Nephron (organoid): ENCODE results near the gene TMEM79.

Experiments
- H3K27ac Mint-ChIP-seq, 3 experiments: 2 replicates each; pipeline ENCODE4 v1.8.0; 2020; ENCODE audit warnings: mixed read lengths in 3 of 3, mild to moderate bottlenecking in 2 of 3, moderate library complexity in 1 of 3
- H3K27me3 Mint-ChIP-seq: 2 replicates; pipeline ENCODE4 v1.8.0; 2021; ENCODE audit warnings: low read depth, mild to moderate bottlenecking, moderate library complexity, mixed read lengths
- H3K36me3 Mint-ChIP-seq: 2 replicates; pipeline ENCODE4 v1.8.0; 2020; ENCODE audit warnings: low read depth, mixed read lengths
- H3K4me1 Mint-ChIP-seq: 2 replicates; pipeline ENCODE4 v1.8.0; 2020; ENCODE audit warnings: mixed read lengths
- H3K4me3 Mint-ChIP-seq, 3 experiments: 2 replicates each; pipeline ENCODE4 v1.8.0; 2020; ENCODE audit warnings: mild to moderate bottlenecking in 3 of 3, mixed read lengths in 3 of 3, moderate library complexity in 2 of 3
- H3K9me3 Mint-ChIP-seq: 2 replicates; pipeline ENCODE4 v1.8.0; 2020; ENCODE audit warnings: mixed read lengths
- TF ChIP-seq, protein P1 (sequence below), 3 experiments: fragments of 200-600 bp; sonication (generic); IDR thresholded peaks; one replicate each; pipeline ENCODE4 v1.5.0; 2021; ENCODE audit warnings: antibody characterized with exemption in 3 of 3; ENCODE audit not compliant: unreplicated experiment in 3 of 3

TMEM79 gene

DNA sequence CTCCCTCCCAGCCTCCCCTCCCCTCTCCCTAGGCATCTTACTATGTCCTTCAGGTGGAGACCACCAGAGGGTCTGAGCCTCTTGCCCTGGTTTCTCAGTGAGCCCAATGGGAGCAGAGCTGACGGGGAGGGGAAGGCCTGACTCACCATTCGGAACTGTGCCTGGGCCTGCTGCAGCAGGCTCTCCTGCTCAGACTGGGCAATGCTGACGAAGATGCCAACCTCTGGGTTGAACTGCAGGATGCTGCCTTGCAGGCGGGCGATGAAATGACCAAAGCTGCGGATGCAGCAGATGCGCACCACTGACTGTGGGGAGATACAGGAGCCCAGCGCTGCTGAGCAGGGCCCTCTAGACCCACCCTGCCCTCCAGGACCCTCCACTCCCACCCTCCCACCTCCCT is 25.3 kb upstream of the TMEM79 start:
- no peaks in the 10 kb centered on the region for H3K27me3 Mint-ChIP-seq
- no peak overlapping the region for H3K4me3 Mint-ChIP-seq
- H3K27ac Mint-ChIP-seq: no peak overlapping the region
- H3K9me3 Mint-ChIP-seq: no peaks in the 10 kb centered on the region
- TF ChIP-seq, protein P1, sequence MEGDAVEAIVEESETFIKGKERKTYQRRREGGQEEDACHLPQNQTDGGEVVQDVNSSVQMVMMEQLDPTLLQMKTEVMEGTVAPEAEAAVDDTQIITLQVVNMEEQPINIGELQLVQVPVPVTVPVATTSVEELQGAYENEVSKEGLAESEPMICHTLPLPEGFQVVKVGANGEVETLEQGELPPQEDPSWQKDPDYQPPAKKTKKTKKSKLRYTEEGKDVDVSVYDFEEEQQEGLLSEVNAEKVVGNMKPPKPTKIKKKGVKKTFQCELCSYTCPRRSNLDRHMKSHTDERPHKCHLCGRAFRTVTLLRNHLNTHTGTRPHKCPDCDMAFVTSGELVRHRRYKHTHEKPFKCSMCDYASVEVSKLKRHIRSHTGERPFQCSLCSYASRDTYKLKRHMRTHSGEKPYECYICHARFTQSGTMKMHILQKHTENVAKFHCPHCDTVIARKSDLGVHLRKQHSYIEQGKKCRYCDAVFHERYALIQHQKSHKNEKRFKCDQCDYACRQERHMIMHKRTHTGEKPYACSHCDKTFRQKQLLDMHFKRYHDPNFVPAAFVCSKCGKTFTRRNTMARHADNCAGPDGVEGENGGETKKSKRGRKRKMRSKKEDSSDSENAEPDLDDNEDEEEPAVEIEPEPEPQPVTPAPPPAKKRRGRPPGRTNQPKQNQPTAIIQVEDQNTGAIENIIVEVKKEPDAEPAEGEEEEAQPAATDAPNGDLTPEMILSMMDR (IDR thresholded peaks at IDR 0.05; ENCODE audit: unreplicated experiment in 3 of 3): no peak
- H3K36me3 Mint-ChIP-seq: peaks cover 69% of the 10 kb centered on the region
- H3K4me1 Mint-ChIP-seq: no peaks in the 10 kb centered on the region

DNA sequence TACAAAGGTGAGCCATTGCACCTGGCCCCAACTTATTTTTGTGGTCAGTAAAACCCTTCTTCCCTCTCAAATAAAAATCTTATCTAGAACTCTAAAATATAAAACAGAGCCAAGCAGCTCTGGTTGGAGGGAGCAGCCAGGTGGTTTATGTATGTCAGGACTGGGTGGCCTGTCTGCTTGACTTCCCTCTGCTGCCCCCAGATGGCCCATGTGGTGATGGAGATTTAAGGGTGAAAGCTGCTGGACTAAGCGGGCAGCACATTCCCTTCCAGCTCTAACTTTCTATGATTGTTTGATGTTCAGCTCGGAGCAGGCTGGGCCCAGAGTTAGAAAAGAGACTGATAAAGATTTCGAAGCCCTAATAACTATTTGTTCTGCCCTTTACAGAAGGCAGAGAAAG is 24.3 kb upstream of the TMEM79 start:
- TF ChIP-seq, protein P1 (IDR thresholded peaks at IDR 0.05; ENCODE audit: unreplicated experiment in 3 of 3): no peak
- no peak overlapping the region for H3K4me3 Mint-ChIP-seq
- peaks cover 72% of the 10 kb centered on the region for H3K36me3 Mint-ChIP-seq
- H3K27me3 Mint-ChIP-seq: no peaks in the 10 kb centered on the region
- no peak overlapping the region for H3K27ac Mint-ChIP-seq
- H3K9me3 Mint-ChIP-seq: no peaks in the 10 kb centered on the region
- H3K4me1 Mint-ChIP-seq: no peaks in the 10 kb centered on the region

DNA sequence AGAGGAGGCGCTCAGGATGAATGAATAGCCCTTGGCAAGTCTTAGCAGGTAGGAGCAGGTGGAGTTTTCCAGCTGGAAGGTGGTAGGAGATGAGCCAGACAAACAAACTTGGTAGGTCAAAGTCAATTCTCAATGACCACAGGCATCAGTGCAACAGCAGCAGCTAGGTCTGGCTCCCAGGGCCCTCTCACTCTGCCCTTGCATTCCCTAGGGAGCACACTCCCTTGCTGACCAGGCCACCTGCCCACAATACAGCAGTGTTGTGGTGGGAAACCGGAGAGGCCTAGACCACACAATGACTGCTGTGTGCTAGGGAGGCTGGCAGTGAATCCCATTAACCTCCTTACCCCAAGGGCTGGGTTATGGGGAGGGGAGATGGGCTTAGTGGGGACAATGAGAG is 23.2 kb upstream of the TMEM79 start:
- Mint-ChIP-seq H3K27ac (peak overlapping the region in 1 of 3 experiments; percentile 8), H3K27me3 (no peaks in the 10 kb centered on the region)

DNA sequence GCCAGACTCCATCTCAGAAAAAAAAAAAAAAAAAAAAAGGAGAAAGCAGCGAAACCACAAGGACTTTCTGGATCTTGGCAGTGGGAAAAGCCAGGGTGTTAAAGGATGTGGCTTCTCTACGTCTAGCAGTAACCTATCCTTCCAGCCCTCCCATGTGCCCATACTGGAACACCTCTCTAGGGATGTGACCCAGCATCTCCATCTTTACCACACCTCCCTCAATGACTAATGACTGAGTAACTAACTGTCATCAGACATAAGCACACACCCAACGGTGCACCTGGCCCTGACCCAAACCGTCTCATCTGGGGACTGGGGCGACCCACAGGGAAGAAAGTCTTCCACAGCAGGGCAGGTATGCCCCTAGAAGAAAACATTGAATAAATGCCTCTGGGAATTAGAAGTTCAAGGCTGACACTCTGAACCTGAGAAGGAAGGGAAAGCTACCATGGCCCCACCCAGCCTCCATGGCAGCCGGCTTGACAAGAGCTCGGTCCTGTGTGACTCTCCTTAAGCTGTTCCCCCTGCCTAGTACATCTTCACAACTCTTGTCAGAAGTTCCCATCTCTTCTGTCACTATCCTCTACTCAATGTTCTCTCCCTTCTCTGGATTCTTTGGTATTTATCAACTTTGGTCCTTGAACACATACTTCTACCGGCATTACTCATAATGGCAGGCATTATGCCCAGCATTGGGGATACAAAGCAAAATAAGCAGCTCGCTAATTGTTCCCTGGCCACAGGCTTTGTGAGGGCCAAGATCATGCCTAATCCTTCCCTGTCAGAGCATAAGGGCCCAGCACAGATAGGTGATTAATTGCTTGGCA is 21.5 kb upstream of the TMEM79 start:
- H3K4me1 Mint-ChIP-seq: no peaks in the 10 kb centered on the region
- H3K27ac Mint-ChIP-seq: no peak overlapping the region
- TF ChIP-seq, protein P1 (IDR thresholded peaks at IDR 0.05; ENCODE audit: unreplicated experiment in 3 of 3): no peak
- no peak overlapping the region for H3K4me3 Mint-ChIP-seq
- no peaks in the 10 kb centered on the region for H3K27me3 Mint-ChIP-seq
- H3K9me3 Mint-ChIP-seq: no peaks in the 10 kb centered on the region
- peaks cover 81% of the 10 kb centered on the region for H3K36me3 Mint-ChIP-seq

More for the DNA sequence above, 23.2 kb upstream of the TMEM79 start:
- TF ChIP-seq, protein P1 (IDR thresholded peaks at IDR 0.05; ENCODE audit: unreplicated experiment in 3 of 3): no peak
- Mint-ChIP-seq H3K4me3 (no peak overlapping the region), H3K36me3 (peaks cover 80% of the 10 kb centered on the region), H3K9me3 (no peaks in the 10 kb centered on the region), H3K4me1 (no peaks in the 10 kb centered on the region)

DNA sequence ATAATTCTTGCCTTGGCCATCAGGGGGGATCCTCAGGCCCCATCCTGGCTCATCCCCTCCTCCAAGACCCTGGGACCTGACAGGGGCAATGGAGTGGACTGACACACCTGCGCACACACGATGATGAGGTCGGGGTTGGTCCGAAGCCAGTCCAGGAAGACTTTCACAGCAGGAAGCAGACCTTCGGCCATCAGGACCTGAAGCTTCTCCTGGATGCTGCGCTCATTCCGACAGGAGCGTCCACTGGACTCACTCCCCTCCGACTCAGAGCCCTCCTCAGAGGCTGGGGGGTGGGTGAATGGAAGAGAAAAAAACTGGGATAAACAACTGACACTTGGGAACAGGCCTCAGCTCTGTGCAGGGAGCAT is 20.9 kb upstream of the TMEM79 start:
- Mint-ChIP-seq H3K4me3 (no peak overlapping the region), H3K9me3 (no peaks in the 10 kb centered on the region), H3K36me3 (peaks cover 79% of the 10 kb centered on the region), H3K27ac (no peak overlapping the region), H3K4me1 (no peaks in the 10 kb centered on the region), H3K27me3 (no peaks in the 10 kb centered on the region)
- TF ChIP-seq, protein P1 (IDR thresholded peaks at IDR 0.05; ENCODE audit: unreplicated experiment in 3 of 3): no peak

DNA sequence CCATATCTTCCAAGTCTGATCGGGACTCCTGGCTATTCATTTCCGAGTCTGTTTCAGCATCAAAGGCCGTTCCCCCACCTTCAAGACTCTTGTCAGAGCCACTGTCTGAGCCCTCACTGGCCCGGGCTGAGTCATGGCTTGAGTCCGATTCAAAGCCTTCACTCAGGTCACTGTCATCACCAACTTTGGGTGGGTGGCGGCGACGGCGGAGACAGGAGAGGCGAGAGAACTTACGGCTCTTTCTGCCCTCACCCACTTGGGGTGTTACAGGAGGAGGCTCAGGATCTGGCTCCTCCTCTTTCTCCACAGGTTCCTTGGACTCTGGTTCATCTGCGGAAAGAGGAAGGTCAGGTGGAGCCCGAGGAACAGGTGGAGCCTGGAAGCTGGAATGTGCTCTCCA is 18.1 kb upstream of the TMEM79 start:
- no peaks in the 10 kb centered on the region for H3K27me3 Mint-ChIP-seq
- no peaks in the 10 kb centered on the region for H3K9me3 Mint-ChIP-seq
- TF ChIP-seq, protein P1 (IDR thresholded peaks at IDR 0.05; ENCODE audit: unreplicated experiment in 3 of 3): no peak
- peaks cover 71% of the 10 kb centered on the region for H3K36me3 Mint-ChIP-seq
- H3K27ac Mint-ChIP-seq: no peak overlapping the region
- H3K4me1 Mint-ChIP-seq: no peaks in the 10 kb centered on the region
- no peak overlapping the region for H3K4me3 Mint-ChIP-seq
